H1 (cell line): ENCODE data around the gene TBC1D12. TPM values are rescaled to one million over a fixed set of nuclear protein-coding genes. Genes with fewer than 3 reads are reported as not detected.

ENCODE experiments used
- CTCF ChIA-PET: fragments of 300-600 bp; sonication (Branson Sonifier 250); formaldehyde crosslinking; loops from one replicate; lab custom pipeline; 2021; ENCODE audit not compliant: partially characterized antibody; lab: Charles Lee
- POLR2A ChIA-PET: fragments of 300-600 bp; sonication (Branson Sonifier 250); formaldehyde crosslinking; loops from one replicate; lab custom pipeline; 2021; ENCODE audit warnings: inconsistent platforms; ENCODE audit not compliant: partially characterized antibody; lab: Charles Lee
- DNase-seq, 2 experiments: peaks; one replicate each; pipeline versions ENCODE4 v3.0.0 to v3.0.0-alpha.2; 2010 to 2022; ENCODE audit warnings: low spot score in 2 of 2, low read depth in 1 of 2, mixed read lengths in 1 of 2
- FAIRE-seq: peaks from 2 replicates; lab custom pipeline; 2011; peaks lifted over from hg19 to GRCh38; lab: Jason Lieb, UNC
- H2AFZ ChIP-seq: 2 replicates; pipeline ENCODE4 v1.8.1; 2012; ENCODE audit warnings: low read length, inconsistent platforms
- H2AK5ac ChIP-seq: 2 replicates; pipeline ENCODE4 v1.6.1; 2013; ENCODE audit warnings: low read depth, low read length
- H2BK120ac ChIP-seq: replicated peaks from 2 replicates; pipeline ENCODE3; 2013; ENCODE audit warnings: low read depth, low read length, inconsistent platforms
- H2BK12ac ChIP-seq: 2 replicates; pipeline ENCODE4 v1.6.1; 2013; ENCODE audit warnings: low read depth, low read length
- H2BK15ac ChIP-seq: 2 replicates; pipeline ENCODE4 v1.6.1; 2013; ENCODE audit warnings: low read length
- H2BK20ac ChIP-seq: 2 replicates; pipeline ENCODE4 v1.6.1; 2013; ENCODE audit warnings: low read length
- H2BK5ac ChIP-seq: 2 replicates; pipeline ENCODE4 v1.6.1; 2013; ENCODE audit warnings: low read depth, low read length
- H3K14ac ChIP-seq: 2 replicates; pipeline ENCODE4 v1.6.1; 2013; ENCODE audit warnings: inconsistent platforms; ENCODE audit not compliant: insufficient read length
- H3K18ac ChIP-seq: 2 replicates; pipeline ENCODE4 v1.6.1; 2013; ENCODE audit warnings: low read length; ENCODE audit errors: extremely low read depth
- H3K23ac ChIP-seq: 2 replicates; pipeline ENCODE4 v1.6.1; 2013; ENCODE audit warnings: inconsistent platforms; ENCODE audit not compliant: insufficient read length
- H3K23me2 ChIP-seq: 2 replicates; pipeline ENCODE4 v1.6.1; 2013; ENCODE audit warnings: low read depth, low read length
- H3K27ac ChIP-seq: 2 replicates; pipeline ENCODE4 v1.6.1; 2011; ENCODE audit warnings: low read depth, low read length, inconsistent platforms
- H3K27me3 ChIP-seq, 4 experiments: replicated peaks in 1 of 4; 1 replicate in 1 of 4; 2 replicates in 3 of 4; pipeline versions ENCODE4 v1.6.1 to v1.8.1; 2011 to 2013; ENCODE audit warnings: low read length in 3 of 4, mild to moderate bottlenecking in 3 of 4, inconsistent platforms in 2 of 4, mixed read lengths in 2 of 4, moderate library complexity in 1 of 4; ENCODE audit not compliant: control insufficient read depth in 3 of 4, insufficient read depth in 3 of 4; ENCODE audit errors: extremely low read depth in 1 of 4
- H3K36me3 ChIP-seq, 4 experiments: 2 replicates each; pipeline versions ENCODE4 v1.6.1 to v1.8.1; 2011 to 2013; ENCODE audit warnings: mild to moderate bottlenecking in 4 of 4, low read length in 3 of 4, moderate library complexity in 2 of 4, control low read depth in 1 of 4, inconsistent platforms in 1 of 4; ENCODE audit not compliant: insufficient read depth in 4 of 4, control insufficient read depth in 2 of 4
- H3K4ac ChIP-seq: replicated peaks from 2 replicates; pipeline ENCODE3; 2013; ENCODE audit warnings: low read length, low read depth, mixed read lengths, inconsistent platforms; ENCODE audit not compliant: insufficient read length
- H3K4me1 ChIP-seq, 4 experiments: replicated peaks in 1 of 4; 1 replicate in 1 of 4; 2 replicates in 3 of 4; pipeline versions ENCODE4 v1.6.1 to v1.8.1; 2011 to 2013; ENCODE audit warnings: low read length in 3 of 4, inconsistent platforms in 2 of 4, mixed read lengths in 1 of 4; ENCODE audit not compliant: insufficient read depth in 4 of 4, control insufficient read depth in 3 of 4
- H3K4me2 ChIP-seq, 2 experiments: 2 replicates each; pipeline versions ENCODE4 v1.6.1 to v1.8.1; 2011 to 2013; ENCODE audit warnings: low read depth in 2 of 2, low read length in 2 of 2, control low read depth in 1 of 2, inconsistent platforms in 1 of 2, mild to moderate bottlenecking in 1 of 2; ENCODE audit not compliant: insufficient read depth in 1 of 2
- H3K4me3 ChIP-seq, 4 experiments: fragments of 200-600, 300-600 bp in 1 of 4; sonication (generic), shearing (Covaris generic), sonication (Bioruptor Twin) in 1 of 4; 2 replicates each; pipeline versions ENCODE4 v1.5.1 to v1.8.1; 2011 to 2016; ENCODE audit warnings: low read length in 4 of 4, low read depth in 3 of 4, control low read depth in 2 of 4, inconsistent platforms in 2 of 4, mild to moderate bottlenecking in 2 of 4, mixed read lengths in 1 of 4, moderate library complexity in 1 of 4; ENCODE audit not compliant: insufficient read depth in 2 of 4; ENCODE audit errors: extremely low read depth in 1 of 4
- H3K56ac ChIP-seq: replicated peaks from 2 replicates; pipeline ENCODE3; 2013; ENCODE audit warnings: low read depth, mild to moderate bottlenecking, mixed read lengths, low read length, inconsistent platforms; ENCODE audit not compliant: insufficient read length
- H3K79me1 ChIP-seq: 2 replicates; pipeline ENCODE4 v1.6.1; 2013; ENCODE audit warnings: low read depth, low read length, control low read depth
- H3K79me2 ChIP-seq, 2 experiments: 2 replicates each; pipeline versions ENCODE4 v1.6.1 to v1.8.1; 2012 to 2013; ENCODE audit warnings: low read length in 2 of 2, mild to moderate bottlenecking in 2 of 2, inconsistent platforms in 1 of 2; ENCODE audit not compliant: insufficient read depth in 2 of 2, control insufficient read depth in 1 of 2
- H3K9ac ChIP-seq, 4 experiments: replicated peaks in 1 of 4; 1 replicate in 1 of 4; 2 replicates in 3 of 4; pipeline versions ENCODE4 v1.6.1 to v1.8.1; 2011 to 2013; ENCODE audit warnings: low read depth in 3 of 4, low read length in 3 of 4, control low read depth in 2 of 4, mild to moderate bottlenecking in 2 of 4, moderate library complexity in 2 of 4, inconsistent platforms in 1 of 4; ENCODE audit errors: extremely low read depth in 1 of 4
- H3K9me3 ChIP-seq, 2 experiments: 2 replicates each; pipeline versions ENCODE4 v1.6.1 to v1.8.1; 2012 to 2013; ENCODE audit warnings: mild to moderate bottlenecking in 2 of 2, moderate library complexity in 2 of 2, control low read depth in 1 of 2, inconsistent platforms in 1 of 2, low read depth in 1 of 2, low read length in 1 of 2, mixed read lengths in 1 of 2; ENCODE audit not compliant: insufficient read depth in 2 of 2
- H4K20me1 ChIP-seq, 2 experiments: replicated peaks in 1 of 2; 2 replicates each; pipeline versions ENCODE3 to v1.8.1; 2011 to 2013; ENCODE audit warnings: inconsistent platforms in 2 of 2, low read length in 2 of 2, mild to moderate bottlenecking in 1 of 2; ENCODE audit not compliant: insufficient read depth in 2 of 2, control insufficient read depth in 1 of 2
- H4K5ac ChIP-seq: 2 replicates; pipeline ENCODE4 v1.6.1; 2013; ENCODE audit warnings: low read length, low read depth, mixed read lengths, inconsistent platforms; ENCODE audit not compliant: insufficient read length
- H4K8ac ChIP-seq: 2 replicates; pipeline ENCODE4 v1.8.0; 2013; ENCODE audit warnings: mild to moderate bottlenecking, moderate library complexity, low read length, inconsistent platforms; ENCODE audit not compliant: insufficient read depth; ENCODE audit errors: extremely low read depth
- H4K91ac ChIP-seq: replicated peaks from 2 replicates; pipeline ENCODE3; 2013; ENCODE audit warnings: low read length, mixed read lengths, inconsistent platforms; ENCODE audit not compliant: insufficient read length
- ASH2L ChIP-seq: fragments of 200-600, 300-600 bp; sonication (generic); IDR thresholded peaks from one replicate; pipeline ENCODE4 v1.7.1; 2017; ENCODE audit warnings: low read length
- ATF3 ChIP-seq: IDR thresholded peaks from 2 replicates; pipeline ENCODE4 v1.6.1; 2011; ENCODE audit warnings: low read depth, mild to moderate bottlenecking, low read length; ENCODE audit not compliant: insufficient read depth
- BACH1 ChIP-seq: IDR thresholded peaks from 2 replicates; pipeline ENCODE4 v1.6.1; 2012; ENCODE audit warnings: low read length, improper control_type of control experiment
- CREB1 ChIP-seq: IDR thresholded peaks from 2 replicates; pipeline ENCODE4 v1.6.1; 2012; ENCODE audit warnings: inconsistent platforms
- GTF2F1 ChIP-seq: IDR thresholded peaks from 2 replicates; pipeline ENCODE4 v1.6.1; 2012; ENCODE audit warnings: low read depth, low read length, improper control_type of control experiment, borderline replicate concordance
- JUND ChIP-seq: IDR thresholded peaks from 2 replicates; pipeline ENCODE4 v1.6.1; 2011; ENCODE audit warnings: mild to moderate bottlenecking, improper control_type of control experiment, low read length
- POLR2AphosphoS5 ChIP-seq: IDR thresholded peaks from 2 replicates; pipeline ENCODE4 v1.6.1; 2011; ENCODE audit warnings: low read depth, low read length
- RBBP5 ChIP-seq: IDR thresholded peaks from 2 replicates; pipeline ENCODE4 v1.7.1; 2012; ENCODE audit warnings: low read depth, mild to moderate bottlenecking, inconsistent platforms, low read length, moderate library complexity, borderline replicate concordance
- TBP ChIP-seq: IDR thresholded peaks from 2 replicates; pipeline ENCODE4 v1.6.1; 2011; ENCODE audit warnings: low read depth, low read length, improper control_type of control experiment
- WGBS, 2 experiments: shearing (Covaris generic) in 1 of 2; methylation state at CpG; one replicate each; pipeline versions ENCODE4 v1.1.6 to v1.1.7; 2013 to 2015; ENCODE audit warnings: low lambda C conversion rate in 2 of 2, mixed read lengths in 2 of 2, inconsistent platforms in 1 of 2, low coverage in 1 of 2, missing lambda C conversion rate in 1 of 2; ENCODE audit not compliant: insufficient replicate concordance in 2 of 2, insufficient coverage in 1 of 2, insufficient read length in 1 of 2; ENCODE audit errors: extremely low coverage in 1 of 2, missing lambda C conversion rate in 1 of 2; 5-methylcytosine and 5-hydroxymethylcytosine counted together
- polyA plus RNA-seq, 7 experiments: library from polyadenylated mRNA; depleted of rRNA in 3 of 7; stranded (reverse) in 5 of 7; unstranded in 2 of 7; fragments of >200 nt in 5 of 7; fragments of 200-250 nt in 2 of 7; gene quantifications; 1 replicate in 5 of 7; 2 replicates in 1 of 7; 4 replicates in 1 of 7; pipeline versions ENCODE4 v1.2.1 to v1.2.3, GENCODE V29; 2011 to 2013; ENCODE audit warnings: missing spikeins in 2 of 7, mixed read lengths in 2 of 7
- total RNA-seq: library from RNA; stranded (reverse); fragmentation: NEBNext Ultra II Directional; extraction: Animal tissue kit (Norgen Biotek cat#: 25700); gene quantifications from 2 replicates; pipeline ENCODE4 v1.2.1, GENCODE V29; 2021

TBC1D12 gene
- total and polyA plus RNA-seq, 2 of the 8 experiments (the other 6 are each of a cell fraction or from before 2014, with no cell fraction given) = 1.1 to 3.2 TPM

GRCh38 chr10:94443047-94443446 is 40.7 kb downstream of the TBC1D12 start:
- Histone ChIP-seq H2BK12ac (no peak overlapping the region), H3K56ac (no peak overlapping the region), H3K4me2 (no peak overlapping the region), H2BK20ac (no peak overlapping the region), H2AFZ (no peak overlapping the region), H3K36me3 (no peaks in the 10 kb centered on the region), H3K23ac (no peak overlapping the region), H4K5ac (no peak overlapping the region), H2AK5ac (no peak overlapping the region), H2BK15ac (no peak overlapping the region), H3K23me2 (no peaks in the 10 kb centered on the region), H3K14ac (no peak overlapping the region), H3K18ac (no peak overlapping the region), H2BK120ac (no peak overlapping the region), H2BK5ac (no peak overlapping the region), H3K4me1 (no peaks in the 10 kb centered on the region), H3K9me3 (no peaks in the 10 kb centered on the region), H3K4me3 (no peak overlapping the region), H3K27ac (no peak overlapping the region), H3K4ac (no peak overlapping the region), H4K20me1 (no peaks in the 10 kb centered on the region), H3K27me3 (no peaks in the 10 kb centered on the region), H3K9ac (no peak overlapping the region), H3K79me2 (no peaks in the 10 kb centered on the region), H4K8ac (no peak overlapping the region), H3K79me1 (no peaks in the 10 kb centered on the region)
- WGBS, 2 experiments = 71% methylated on average over 2 of the region's 2 CpGs; no CpG with 5 or more reads in 1 of the 2 experiments
- POLR2A ChIA-PET = no interaction called here
- CTCF ChIA-PET = interaction anchor here (0.6 to 3.6 kb wide), 8 partner anchors 9 to 141 kb away, joined by 3 to 19 read pairs (median 5); partner anchors contain the start of gene TBC1D12
- FAIRE-seq (no peak), DNase-seq (no peak)
- no peak for TF ChIP-seq POLR2AphosphoS5
- TF ChIP-seq BACH1 = no peak
- no peak for TF ChIP-seq RBBP5
- no peak for TF ChIP-seq TBP
- no peak for TF ChIP-seq ATF3
- TF ChIP-seq ASH2L = no peak
- TF ChIP-seq JUND = no peak
- TF ChIP-seq CREB1 = no peak
- no peak for TF ChIP-seq GTF2F1
- TF ChIP-seq, all 59 proteins: peak for 0
- no peak overlapping the region for H4K91ac ChIP-seq
